Measurements from ENCODE around the gene PANK4.

GRCh38 chr1:2482588-2482987, 43.8 kb downstream of the PANK4 start:
- TF ChIP-seq CTCF (IDR thresholded peaks at IDR 0.05) (no peak), POLR2A (IDR thresholded peaks at IDR 0.05) (no peak)

All from body of pancreas (tissue), 4 donors.